ENCODE measurements around the gene FAM193B.

FAM193B gene

DNA sequence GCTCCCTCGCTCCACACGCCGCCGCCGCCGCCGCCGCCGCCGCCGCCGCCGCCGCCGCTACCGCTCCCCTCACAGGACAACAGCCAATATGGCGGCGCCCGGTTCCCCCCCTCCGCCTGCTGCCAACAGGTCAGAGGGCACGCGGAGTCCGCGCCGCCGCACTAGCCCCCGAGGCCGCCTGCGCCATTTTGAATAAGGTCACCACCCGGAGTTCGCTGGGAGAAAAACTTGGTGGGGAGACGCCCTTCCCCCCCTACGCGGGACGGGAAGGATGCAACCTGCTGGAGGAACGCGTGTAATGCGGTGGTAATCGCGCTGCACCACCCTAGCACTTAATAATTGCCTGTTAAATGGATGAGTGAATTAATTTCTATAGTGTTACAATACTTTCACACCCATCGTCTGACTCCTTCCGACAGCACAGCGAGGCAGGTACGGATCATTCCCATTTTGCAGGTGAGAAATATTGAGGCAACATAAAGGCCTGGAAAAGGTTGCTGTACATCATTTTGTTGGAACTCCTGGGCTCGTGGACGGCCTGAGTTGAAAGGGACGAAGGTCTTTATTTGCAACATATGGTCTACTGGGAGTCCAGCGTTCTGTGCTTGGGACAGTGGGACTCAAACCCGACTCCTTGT is at the start of gene FAM193B:
Gene FAM193B, minus strand, starts transcription at position 90 of the 638 bp plus-strand sequence. CDS start 105 bp downstream, outside the sequence.
- peak; percentile 88 to 97 (median 94) for DNase-seq

DNA sequence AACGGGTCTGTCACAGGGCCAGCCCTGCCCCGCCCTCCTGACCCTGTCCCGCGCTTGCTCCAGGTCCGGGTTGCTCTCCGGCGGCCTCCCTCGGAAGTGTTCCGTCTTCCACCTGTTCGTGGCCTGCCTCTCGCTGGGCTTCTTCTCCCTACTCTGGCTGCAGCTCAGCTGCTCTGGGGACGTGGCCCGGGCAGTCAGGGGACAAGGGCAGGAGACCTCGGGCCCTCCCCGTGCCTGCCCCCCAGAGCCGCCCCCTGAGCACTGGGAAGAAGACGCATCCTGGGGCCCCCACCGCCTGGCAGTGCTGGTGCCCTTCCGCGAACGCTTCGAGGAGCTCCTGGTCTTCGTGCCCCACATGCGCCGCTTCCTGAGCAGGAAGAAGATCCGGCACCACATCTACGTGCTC is 49.8 kb upstream of the FAM193B start:
- DNase-seq: no peak

DNA sequence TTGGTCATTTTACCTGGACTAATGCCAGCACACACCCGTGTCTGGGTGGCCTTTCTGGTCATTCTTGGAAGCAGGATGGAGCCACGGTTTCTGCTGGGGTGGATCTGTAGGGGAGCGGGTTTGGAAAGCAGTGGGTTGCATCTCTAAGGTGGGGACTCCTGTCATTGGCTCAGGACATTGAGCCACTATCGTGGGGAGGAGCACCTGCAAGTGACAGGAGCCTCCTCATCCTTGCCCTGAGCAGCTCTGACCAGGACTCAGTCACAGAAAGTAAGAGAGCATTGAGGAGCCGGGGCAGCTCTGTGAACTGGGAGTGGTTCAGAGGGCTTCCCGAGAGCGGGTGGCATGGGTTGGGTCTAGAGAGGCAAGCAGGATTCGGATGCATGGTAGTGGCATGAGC is 49.3 kb upstream of the FAM193B start:
- DNase-seq: no peak

DNA sequence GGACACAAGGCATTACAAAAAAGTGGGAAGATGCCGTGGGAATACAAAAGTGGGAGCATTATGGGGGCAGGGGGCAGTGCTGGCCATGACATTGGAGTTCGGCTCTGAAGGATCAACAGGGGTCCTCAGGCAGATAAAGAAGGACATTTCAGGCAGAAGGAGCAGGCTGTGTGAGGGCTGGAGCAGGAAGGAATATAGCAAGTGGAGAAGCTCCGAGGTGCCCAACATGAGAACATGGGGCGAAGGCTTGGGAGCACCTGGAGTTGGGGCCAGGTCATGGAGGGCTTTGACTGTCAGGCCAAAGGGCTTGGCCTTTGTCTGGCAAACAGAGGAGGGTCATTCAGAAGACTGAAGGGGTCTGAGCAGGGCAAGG is 48.1 kb upstream of the FAM193B start:
- no peak for DNase-seq

DNA sequence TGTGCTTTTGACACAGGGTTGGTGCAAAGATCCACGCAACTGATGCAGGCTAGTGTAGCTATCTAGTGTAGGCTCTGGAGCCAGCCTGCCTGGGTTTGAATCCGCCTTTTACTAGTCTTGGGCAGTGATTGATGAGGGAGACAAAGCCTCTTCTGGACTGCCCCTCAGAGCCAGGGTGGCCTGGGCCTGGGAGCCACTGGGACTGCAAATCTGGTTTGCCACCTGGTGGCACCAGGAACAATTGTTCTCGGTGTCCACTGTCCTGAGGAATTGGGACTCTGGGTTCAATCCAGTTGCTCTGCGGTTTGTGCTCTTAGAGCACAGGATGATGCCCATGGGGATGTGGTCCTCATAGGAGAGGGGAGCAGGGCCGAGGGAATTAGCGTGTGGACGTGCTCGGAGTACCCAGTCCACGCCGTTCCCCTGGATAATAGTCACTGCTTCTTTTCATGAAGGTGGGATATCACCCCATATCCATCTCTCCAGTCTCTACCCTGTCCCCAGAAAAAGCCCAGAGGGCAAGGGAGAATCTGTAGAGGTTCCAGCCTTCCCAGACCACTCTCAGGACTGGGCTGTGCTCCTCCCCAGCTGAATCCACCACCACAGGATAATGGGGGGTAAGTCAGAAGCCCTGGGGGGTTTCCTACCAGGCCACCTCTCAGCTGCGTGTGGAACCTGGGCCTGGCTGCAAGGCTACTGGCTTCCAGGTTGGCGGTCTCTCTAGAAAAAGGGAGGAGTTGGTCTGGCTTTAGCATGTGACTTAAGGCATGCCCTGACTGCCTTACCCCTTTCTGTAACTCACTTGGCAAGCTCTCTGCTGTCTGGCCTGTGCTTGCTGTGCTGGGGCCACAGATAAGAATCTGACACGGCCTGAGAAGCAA is 47.5 kb upstream of the FAM193B start:
- DNase-seq: no peak

DNA sequence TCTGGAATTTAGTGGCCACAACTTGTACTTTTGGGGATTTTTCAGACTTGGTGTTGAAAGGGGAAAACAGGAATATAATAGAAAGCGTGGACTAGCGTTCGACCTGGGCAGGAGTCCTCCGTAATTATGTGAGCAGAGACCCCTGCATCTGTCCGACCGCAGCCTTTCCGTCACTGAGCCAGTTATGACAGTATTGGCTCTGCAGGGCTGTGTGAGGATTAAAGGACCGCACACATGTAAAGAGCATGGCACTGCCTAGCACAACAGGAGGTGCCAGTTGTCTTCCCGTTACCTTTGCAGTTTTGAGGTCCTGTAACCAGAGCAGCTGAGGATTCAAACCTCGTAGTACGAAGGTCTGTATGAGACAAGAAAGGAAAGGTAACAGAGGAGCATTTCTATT is 46.8 kb upstream of the FAM193B start:
- no peak for DNase-seq

DNA sequence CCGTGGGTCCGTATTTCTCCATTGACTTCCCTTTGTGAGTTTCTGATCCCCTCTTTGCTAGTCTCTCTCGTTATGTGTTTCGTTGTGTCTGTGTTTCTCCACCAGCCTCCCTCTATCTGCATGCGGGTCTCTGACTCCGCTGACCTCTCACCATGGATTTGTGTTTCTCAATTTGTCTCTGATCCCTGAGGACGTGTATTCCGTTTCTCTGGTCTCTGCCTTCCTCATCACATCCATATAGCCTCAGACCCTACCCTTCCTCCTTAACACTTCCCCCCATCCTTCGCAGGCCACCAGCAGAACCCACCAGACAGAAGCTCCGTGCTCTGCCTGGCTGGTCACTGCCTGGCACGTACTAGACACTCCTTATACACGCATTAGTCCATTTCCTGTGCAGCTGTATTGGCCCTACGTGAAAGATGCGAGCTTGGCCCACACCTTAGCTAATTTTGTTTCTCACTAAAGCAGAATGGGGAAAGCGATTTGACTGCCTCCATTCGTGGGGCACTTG is 46.2 kb upstream of the FAM193B start:
- DNase-seq: peak in 1 of 6 experiments; percentile 50

DNA sequence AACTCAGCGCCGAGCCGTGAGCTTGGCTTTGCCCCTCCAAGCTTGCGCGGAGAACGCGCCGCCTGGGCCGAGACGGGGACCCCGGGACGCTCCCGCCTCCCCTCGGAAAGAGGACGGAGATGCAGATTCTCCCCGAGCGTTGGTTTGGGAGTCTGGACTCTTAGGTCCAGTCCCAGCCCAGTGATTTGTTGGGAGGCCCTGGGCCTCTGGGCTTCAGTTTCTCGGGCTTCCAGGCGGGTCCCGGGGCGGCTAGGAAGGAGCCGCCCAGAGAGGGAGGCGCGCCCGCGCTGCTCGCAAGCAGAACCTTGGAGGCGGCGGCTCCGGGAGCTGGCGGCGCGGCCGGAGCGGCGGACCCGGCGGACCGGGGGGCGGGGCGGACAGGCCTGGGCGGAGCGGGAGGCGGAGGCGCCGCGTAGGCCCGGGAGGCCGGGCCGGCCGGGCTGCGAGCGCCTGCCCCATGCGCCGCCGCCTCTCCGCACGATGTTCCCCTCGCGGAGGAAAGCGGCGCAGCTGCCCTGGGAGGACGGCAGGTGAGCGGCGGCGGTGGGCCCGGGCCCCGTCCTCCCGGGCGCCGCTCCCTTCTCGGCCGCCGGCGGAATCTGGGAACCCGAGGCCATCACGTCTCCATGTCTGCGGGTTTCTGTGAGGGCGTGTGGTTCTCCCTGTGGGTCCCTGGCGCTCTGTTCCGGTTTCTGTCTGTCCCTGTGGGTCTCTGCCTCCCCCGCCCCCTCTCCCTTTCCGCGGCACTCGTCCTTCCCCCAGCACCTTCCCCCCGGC is 45.6 kb upstream of the FAM193B start, which contains the start of gene B4GALT7:
Gene B4GALT7, plus strand, starts transcription at position 402 of the 777 bp plus-strand sequence. Its CDS starts 79 bp downstream, at position 481.
- peak; percentile 55 to 84 (median 76) for DNase-seq

DNA sequence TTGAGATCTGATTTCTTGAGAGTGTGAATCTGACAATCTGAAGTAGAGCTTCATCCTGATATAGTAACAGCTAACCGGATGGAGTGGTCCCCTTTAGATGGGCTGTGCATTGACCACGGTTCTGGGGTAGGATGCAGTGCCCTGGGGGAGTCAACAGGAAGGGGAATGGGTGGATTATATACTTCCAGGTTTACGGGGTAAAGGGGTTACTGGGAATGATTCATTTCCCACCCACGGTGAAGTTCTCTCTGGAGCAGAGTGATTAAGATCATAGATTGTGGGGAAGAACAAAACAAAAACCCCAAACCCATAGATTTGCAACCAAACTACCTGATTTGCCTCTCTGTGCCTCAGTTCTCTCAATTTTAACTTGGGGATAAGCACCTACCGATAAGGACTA is 44.1 kb upstream of the FAM193B start:
- no peak for DNase-seq

DNA sequence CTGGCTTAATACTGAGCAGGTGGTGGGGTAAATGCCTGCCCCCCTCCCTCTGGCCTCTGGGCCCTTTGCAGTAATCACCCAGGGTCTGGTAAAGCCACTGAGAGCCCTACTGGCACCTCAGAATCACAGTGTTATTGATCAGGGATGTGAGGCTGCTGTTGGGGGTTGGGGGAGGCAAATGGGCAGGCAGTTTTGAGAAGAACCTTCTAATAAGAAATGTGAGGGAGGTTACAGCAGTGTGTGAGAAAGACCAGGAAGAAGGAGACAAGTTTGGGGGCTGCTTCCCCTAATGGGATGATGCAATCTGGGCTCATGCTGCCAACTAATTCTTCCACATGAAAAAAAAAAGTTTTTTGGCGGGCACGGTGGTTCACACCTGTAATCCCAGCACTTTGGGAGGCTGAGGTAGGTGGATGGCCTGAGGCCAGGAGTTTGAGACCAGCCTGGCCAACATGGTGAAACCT is 42.4 kb upstream of the FAM193B start:
- DNase-seq: no peak

DNA sequence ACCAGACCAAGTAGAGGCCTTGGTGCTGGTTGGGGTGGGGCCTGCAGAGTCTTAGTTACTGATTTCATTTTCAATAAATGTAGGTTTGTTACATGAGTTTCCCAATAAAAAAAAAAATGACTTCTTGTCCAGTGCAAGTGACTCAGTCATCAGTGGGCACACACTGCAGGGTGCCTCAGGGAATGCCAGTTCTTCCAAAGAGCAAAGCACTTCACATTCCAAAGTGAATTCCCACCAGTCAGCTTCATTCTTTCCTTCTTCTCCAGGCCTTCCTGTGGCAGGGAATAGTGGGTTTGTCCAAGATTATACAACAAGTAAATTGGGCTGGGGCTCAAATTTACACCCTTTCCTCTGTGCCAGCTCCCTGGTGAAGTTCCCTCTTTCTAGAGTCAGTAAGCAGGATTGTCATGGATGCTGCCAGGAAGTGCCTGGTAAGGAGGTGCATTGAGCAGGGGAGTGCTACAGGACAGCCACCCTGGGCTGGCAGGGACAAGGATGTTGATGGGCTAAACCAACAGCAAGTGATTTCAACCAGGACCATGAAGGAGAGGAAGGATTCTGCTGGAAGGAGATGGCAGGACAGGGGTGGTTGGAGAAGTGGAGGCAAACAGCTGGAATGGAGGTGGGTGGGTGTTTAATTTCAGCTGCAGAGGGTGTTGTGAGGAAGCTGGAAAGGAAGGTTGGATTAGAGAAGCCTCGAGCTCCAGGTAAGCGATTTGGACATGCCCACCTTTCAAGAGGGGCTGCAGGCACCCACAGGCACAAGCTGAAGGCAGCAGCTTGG is 41.8 kb upstream of the FAM193B start:
- DNase-seq: no peak

DNA sequence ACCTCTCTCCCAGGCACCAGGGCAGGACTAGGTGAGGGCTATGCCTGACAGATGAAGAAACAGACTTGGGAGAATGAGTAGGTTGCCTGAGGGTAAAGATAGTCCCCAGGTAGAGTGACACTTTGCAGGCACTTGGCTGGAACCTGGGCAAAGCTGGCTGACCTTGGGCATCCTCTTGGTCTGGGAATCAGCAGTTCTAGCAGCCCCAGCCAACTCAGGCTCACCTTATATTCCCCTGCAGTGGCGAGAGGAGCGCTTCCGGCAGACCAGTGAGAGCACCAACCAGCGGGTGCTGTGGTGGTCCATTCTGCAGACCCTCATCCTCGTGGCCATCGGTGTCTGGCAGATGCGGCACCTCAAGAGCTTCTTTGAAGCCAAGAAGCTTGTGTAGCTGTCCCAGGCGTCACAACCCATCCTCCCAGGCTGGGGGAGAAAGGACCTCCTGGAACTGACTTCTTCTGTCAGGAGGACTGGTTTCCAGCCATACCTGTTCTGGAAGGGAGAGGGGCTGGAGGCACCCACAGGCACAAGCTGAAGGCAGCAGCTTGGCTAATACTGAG is 40.7 kb upstream of the FAM193B start:
- no peak for DNase-seq

DNA sequence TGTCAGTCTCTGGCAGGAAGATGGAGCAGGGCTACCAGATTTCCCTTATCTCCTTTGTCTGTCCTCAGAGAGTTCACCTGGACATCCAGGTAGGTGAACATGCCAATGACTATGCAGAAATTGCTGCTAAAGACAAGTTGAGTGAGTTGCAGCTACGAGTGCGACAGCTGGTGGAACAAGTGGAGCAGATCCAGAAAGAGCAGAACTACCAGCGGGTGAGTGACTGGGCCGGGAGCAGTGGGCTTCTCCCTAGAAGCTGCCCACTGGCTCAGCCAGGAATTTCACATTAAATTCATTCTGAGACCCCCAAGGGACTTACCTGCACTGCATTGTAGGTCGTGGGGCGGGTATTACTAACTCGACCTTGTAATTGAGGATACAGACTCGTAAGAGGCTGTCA is 39.7 kb upstream of the FAM193B start:
- no peak for DNase-seq

DNA sequence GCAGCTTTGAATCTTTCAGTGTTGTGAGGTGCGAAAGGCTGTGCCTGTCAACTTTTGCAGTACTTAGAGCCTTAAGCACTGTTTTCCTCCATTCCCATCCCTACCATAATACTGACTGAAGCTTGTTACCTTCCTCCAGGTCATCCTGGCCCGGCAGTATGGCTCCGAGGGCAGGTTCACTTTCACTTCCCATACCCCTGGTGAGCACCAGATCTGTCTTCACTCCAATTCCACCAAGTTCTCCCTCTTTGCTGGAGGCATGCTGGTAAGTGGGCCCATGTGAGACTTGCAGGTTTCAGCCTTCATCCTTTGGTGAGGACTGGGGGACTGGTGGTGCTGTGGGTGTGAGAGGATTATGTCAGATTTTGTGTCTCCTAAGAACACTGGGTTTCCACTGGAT is 39.1 kb upstream of the FAM193B start:
- no peak for DNase-seq

DNA sequence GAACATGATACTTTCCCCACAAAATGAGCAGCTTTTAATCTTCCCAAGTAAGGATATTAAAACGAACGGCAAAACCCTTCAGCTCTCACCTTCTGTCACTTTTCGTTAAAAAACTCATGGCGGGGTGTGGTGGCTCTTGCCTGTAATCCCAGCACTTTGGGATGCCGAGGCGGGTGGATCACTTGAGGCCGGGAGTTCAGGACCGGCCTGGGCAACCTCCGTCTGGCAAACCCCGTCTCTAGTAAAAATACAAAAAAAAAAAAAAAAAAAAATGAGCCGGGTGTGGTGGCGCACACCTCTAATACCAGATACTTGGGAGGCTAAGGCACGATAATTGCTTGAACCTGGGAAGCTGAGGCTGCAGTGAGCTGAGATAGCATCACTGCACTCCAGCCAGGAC is 38.5 kb upstream of the FAM193B start:
- no peak for DNase-seq

DNA sequence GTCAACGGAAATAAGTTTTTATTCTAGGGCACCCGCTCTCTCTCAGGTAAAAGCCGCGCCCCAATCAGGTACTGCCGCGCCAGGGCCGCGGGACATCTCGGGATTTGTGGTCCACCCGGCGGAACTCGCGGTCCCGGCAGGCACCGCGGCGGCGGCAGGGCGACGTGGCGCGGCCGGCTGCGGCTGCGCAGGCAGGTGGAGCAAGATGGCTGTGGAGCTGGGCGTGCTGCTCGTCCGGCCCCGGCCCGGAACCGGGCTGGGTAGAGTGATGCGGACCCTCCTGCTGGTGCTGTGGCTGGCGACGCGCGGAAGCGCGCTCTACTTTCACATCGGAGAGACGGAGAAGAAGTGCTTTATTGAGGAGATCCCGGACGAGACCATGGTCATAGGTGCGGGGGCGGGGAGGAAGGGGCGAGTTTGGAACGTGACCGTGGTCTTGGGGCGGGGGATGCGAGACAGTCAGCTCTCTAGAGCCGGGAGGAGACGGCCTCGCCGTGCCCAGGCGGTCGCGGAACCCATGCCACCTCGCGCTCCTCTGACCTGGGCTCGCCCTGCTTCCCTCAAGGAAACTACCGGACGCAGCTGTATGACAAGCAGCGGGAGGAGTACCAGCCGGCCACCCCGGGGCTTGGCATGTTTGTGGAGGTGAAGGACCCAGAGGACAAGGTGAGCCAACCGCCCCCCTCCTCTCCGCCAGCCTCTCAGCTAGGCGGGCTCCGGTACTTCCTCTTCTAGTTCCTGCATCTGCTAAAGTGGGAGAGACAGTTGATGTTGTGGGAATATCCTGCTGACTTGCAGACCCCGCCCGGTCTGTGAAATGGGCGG is 37.9 kb upstream of the FAM193B start, which contains the start of gene TMED9:
Gene TMED9, plus strand, starts transcription at position 194 of the 825 bp plus-strand sequence. Its CDS starts 12 bp downstream, at position 206.
- DNase-seq: peak; percentile 80 to 89 (median 84)

DNA sequence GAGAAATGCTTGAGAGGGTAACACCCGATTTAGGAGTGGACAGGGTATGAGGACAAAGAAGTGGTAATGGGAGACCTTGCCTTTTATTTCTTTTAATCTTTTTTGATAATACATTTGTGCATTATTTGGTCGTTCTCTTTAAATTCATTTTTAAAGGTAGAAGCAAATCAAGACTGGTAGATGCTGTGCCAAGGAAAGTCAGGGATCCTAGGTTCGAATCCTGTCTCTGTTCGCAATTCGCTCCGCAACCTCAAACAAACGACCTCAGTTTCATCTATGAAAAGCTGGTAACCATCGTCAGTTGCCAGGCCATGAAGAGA is 37.3 kb upstream of the FAM193B start:
- DNase-seq: no peak

DNA sequence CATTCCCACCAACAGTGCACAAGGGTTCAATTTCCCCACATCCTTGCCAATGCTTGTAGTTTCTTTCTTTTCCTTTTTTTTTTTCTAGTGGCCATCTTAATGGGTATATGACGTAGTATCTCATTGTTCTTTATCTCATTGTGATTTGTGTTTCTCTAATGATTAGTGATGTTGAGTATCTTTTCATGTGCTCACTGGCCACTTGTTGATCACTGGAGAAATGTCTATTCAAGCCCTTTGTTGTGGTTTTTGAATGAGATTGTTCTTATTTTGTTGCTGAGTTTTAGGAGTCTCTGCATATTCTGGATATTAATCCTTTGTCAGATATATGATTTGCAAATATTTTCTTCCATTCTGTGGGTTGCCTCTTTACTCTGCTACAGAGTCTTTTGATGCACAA is 36.0 kb upstream of the FAM193B start:
- no peak for DNase-seq

DNA sequence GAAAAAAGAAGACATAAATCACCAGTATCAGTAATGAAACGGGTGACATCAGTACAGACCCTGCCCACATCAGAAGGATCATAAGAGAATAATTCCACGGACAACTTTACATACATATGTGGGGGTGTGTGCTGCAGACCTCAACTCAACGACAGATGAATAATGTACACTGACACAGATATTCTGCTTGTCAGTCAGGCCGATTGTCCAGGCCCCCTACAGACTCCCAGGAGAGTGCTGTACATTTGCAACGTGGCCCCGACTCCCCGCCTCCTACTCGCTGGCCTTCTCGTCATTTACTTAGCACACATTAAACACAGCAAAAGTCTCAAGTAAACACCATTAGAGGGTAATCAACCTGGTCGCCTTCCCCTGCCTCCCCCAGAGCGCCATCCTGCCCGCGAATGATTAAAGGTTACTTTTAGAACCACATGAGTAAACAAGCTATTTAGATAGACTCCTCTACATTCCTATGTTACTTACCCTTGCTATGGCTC is 34.1 kb upstream of the FAM193B start:
- DNase-seq: no peak

DNA sequence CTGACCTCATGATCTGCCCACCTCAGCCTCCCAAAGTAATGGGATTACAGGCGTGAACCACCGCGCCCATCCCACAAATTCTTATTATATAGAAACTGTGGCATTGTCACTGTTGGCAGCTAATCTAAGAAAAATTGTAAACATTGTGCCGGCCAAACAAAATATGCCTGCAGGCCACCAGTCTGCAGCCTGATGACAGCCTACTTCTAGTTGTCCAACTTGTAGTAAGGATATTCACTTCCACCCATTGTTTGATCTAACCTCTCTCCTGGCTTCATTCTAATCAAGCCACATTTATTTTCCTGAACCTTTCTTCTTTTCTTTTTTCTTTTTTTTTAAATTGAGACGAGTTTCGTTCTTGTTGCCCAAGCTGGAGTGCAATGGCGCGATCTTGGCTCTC is 24.0 kb upstream of the FAM193B start:
- DNase-seq: no peak

DNA sequence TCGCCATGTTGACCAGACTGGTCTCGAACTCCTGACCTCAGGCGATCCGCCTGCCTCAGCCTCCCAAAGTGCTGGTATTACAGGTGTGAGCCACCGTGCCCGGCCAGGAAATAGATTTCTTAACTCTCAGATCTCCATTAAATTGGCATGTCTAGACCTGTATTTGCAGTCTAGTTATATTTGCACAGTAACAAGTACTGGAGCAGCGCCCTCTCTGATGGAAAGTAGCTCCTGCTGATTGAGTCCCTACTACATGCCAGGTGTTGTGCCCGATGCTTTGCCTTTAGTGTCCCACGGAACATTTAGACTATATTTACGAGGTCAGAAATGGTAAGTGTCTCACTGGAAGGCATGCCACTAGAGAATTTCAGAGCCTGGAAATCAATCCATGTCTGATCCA is 21.8 kb upstream of the FAM193B start:
- DNase-seq: no peak

Measured in stimulated activated naive CD4-positive, alpha-beta T cell (primary cell).